ENCODE results near the gene PRIMPOL. TPM values are rescaled to one million over a fixed set of nuclear protein-coding genes. Genes with fewer than 3 reads are reported as not detected.

Gene PRIMPOL
- total and polyA plus RNA-seq, 9 of the 15 experiments (the other 6 are each of a cell fraction or from before 2014, with no cell fraction given) = 11.0 to 32.0 (median 16.1) TPM

GRCh38 chr4:184684491-184685189 lies 35.1 kb downstream of the PRIMPOL start (continued):
- TF ChIP-seq ZBTB17 (CRISPR knock-in tag; IDR thresholded peaks at IDR 0.05) (no peak), PURB (CRISPR knock-in tag; IDR thresholded peaks at IDR 0.05; ENCODE audit: low read depth) (no peak), PRDM10 (IDR thresholded peaks at IDR 0.05; ENCODE audit: partially characterized antibody) (no peak), CHD4 (IDR thresholded peaks at IDR 0.05; ENCODE audit: insufficient read depth, insufficient replicate concordance, low read depth, low read length, poor library complexity, severe bottlenecking) (no peak), ARID3B (CRISPR knock-in tag; IDR thresholded peaks at IDR 0.05; ENCODE audit: borderline replicate concordance) (no peak), CHAMP1 (IDR thresholded peaks at IDR 0.05) (peak; percentile 86), CEBPZ (IDR thresholded peaks at IDR 0.05; ENCODE audit: borderline replicate concordance, low read depth, low read length) (no peak), KDM4B (IDR thresholded peaks at IDR 0.05; ENCODE audit: borderline replicate concordance in 2 of 2, low read depth in 1 of 2) (no peak), SMAD3 (CRISPR knock-in tag; conservative IDR thresholded peaks at IDR 0.05) (peak; percentile 88), SMAD4 (CRISPR knock-in tag; conservative IDR thresholded peaks at IDR 0.05) (peak; percentile 86), JUND (IDR thresholded peaks at IDR 0.05; ENCODE audit: borderline replicate concordance, low read depth, low read length) (peak; percentile 83), JUND (tag; IDR thresholded peaks at IDR 0.05; ENCODE audit: borderline replicate concordance, low read depth, low read length) (peak; percentile 80; the same call in 2 of the 3 replicates)

Data from K562 (cell line).